HG02973 (cell line): ENCODE data around the gene ANKEF1.

Experiments used
- ATAC-seq: cut with Tn5 transposase; IDR thresholded peaks from one replicate; pipeline ENCODE4 v1.9.1; 2021; ENCODE audit warnings: moderate library complexity; ENCODE audit not compliant: unreplicated experiment

Gene ANKEF1

GRCh38 chr20:10078403-10078802 lies 43.6 kb downstream of the ANKEF1 start:
- no peak for ATAC-seq

- no peak for ATAC-seq
These were observed 45.2 kb downstream of the ANKEF1 start for GRCh38 chr20:10079964-10080363.

- no peak for ATAC-seq
These were observed 45.8 kb downstream of the ANKEF1 start for GRCh38 chr20:10080574-10080973.

GRCh38 chr20:10089871-10090587 lies 55.2 kb downstream of the ANKEF1 start:
- ATAC-seq = no peak

- ATAC-seq = no peak
These were observed 55.9 kb downstream of the ANKEF1 start for GRCh38 chr20:10090588-10091166.

- no peak for ATAC-seq
These were observed 58.4 kb downstream of the ANKEF1 start for GRCh38 chr20:10093087-10093591.

- no peak for ATAC-seq
These were observed 59.9 kb downstream of the ANKEF1 start for GRCh38 chr20:10094566-10095173.

GRCh38 chr20:10096790-10097189 lies 62.0 kb downstream of the ANKEF1 start:
- no peak for ATAC-seq

GRCh38 chr20:10105046-10105445 lies 70.3 kb downstream of the ANKEF1 start:
- no peak for ATAC-seq
